CD14-positive monocyte (primary cell): Measurements from ENCODE around the gene CACNA2D2. TPM values are rescaled to one million over a fixed set of nuclear protein-coding genes. Genes with fewer than 3 reads are reported as not detected.

Source experiments
- DNase-seq, 3 donors: peaks; one replicate each; pipeline ENCODE4 v3.0.0-alpha.2; 2011 to 2022
- H2AFZ ChIP-seq: 2 replicates; pipeline ENCODE4 v1.6.0; 2012; ENCODE audit warnings: mild to moderate bottlenecking, low read depth, low read length, inconsistent platforms; ENCODE audit not compliant: insufficient read depth, poor library complexity, severe bottlenecking
- H3K27ac ChIP-seq, 2 donors: 1 replicate in 1 of 2; 2 replicates in 1 of 2; pipeline ENCODE4 v1.5.1; 2012 to 2013; ENCODE audit warnings: low read length in 2 of 2, control low read depth in 1 of 2, inconsistent platforms in 1 of 2, low read depth in 1 of 2, mild to moderate bottlenecking in 1 of 2
- H3K27me3 ChIP-seq, 2 donors: one replicate each; pipeline versions ENCODE4 v1.6.0 to v1.6.1; 2011 to 2013; ENCODE audit warnings: low read length in 2 of 2; ENCODE audit not compliant: control insufficient read depth in 2 of 2, insufficient read depth in 2 of 2
- H3K36me3 ChIP-seq, 2 donors: replicated peaks in 1 of 2; 1 replicate in 1 of 2; 2 replicates in 1 of 2; pipeline versions ENCODE4 v1.5.1 to v1.6.1; 2012 to 2013; ENCODE audit warnings: low read length in 2 of 2, control low read depth in 1 of 2, inconsistent platforms in 1 of 2, mild to moderate bottlenecking in 1 of 2; ENCODE audit not compliant: insufficient read depth in 2 of 2, control insufficient read depth in 1 of 2
- H3K4me1 ChIP-seq, 2 donors: 1 replicate in 1 of 2; 2 replicates in 1 of 2; pipeline versions ENCODE4 v1.5.1 to v1.6.1; 2012 to 2013; ENCODE audit warnings: low read length in 2 of 2, control low read depth in 1 of 2, inconsistent platforms in 1 of 2, mild to moderate bottlenecking in 1 of 2, moderate library complexity in 1 of 2; ENCODE audit not compliant: insufficient read depth in 2 of 2, control insufficient read depth in 1 of 2
- H3K4me2 ChIP-seq: replicated peaks from 2 replicates; pipeline ENCODE3; 2012; ENCODE audit warnings: low read length, moderate library complexity, mild to moderate bottlenecking; ENCODE audit not compliant: poor library complexity, severe bottlenecking; ENCODE audit errors: extremely low read depth
- H3K4me3 ChIP-seq, 3 experiments: fragments of 200-600 bp in 1 of 3; sonication (generic) in 1 of 3; replicated peaks in 1 of 3; 1 replicate in 2 of 3; 2 replicates in 1 of 3; pipeline ENCODE4 v1.5.1; 2011 to 2013; ENCODE audit warnings: low read length in 3 of 3, mild to moderate bottlenecking in 3 of 3, control low read depth in 2 of 3, low read depth in 2 of 3, inconsistent platforms in 1 of 3, moderate library complexity in 1 of 3
- H3K79me2 ChIP-seq: 2 replicates; pipeline ENCODE4 v1.6.0; 2012; ENCODE audit warnings: mild to moderate bottlenecking, control low read depth, inconsistent platforms, low read length, moderate library complexity; ENCODE audit not compliant: insufficient read depth
- H3K9ac ChIP-seq: 2 replicates; pipeline ENCODE4 v1.6.0; 2017; ENCODE audit warnings: low read length, mild to moderate bottlenecking; ENCODE audit not compliant: insufficient read depth, poor library complexity, severe bottlenecking
- H3K9me3 ChIP-seq, 2 donors: replicated peaks in 1 of 2; 1 replicate in 1 of 2; 2 replicates in 1 of 2; pipeline versions ENCODE4 v1.5.1 to v1.6.1; 2012 to 2013; ENCODE audit warnings: low read length in 2 of 2, control low read depth in 1 of 2; ENCODE audit not compliant: control insufficient read depth in 1 of 2, insufficient read depth in 1 of 2
- H4K20me1 ChIP-seq: 2 replicates; pipeline ENCODE4 v1.6.0; 2012; ENCODE audit warnings: mild to moderate bottlenecking, low read length, control low read depth, moderate library complexity; ENCODE audit not compliant: insufficient read depth
- H3K27ac Mint-ChIP-seq, 7 donors: one replicate each; pipeline ENCODE4 v1.8.0; 2020; ENCODE audit warnings: mild to moderate bottlenecking in 7 of 7, mixed read lengths in 7 of 7, moderate library complexity in 6 of 7, inconsistent platforms in 2 of 7
- H3K27me3 Mint-ChIP-seq, 3 donors: one replicate each; pipeline ENCODE4 v1.8.0; 2021 to 2022; ENCODE audit warnings: low read depth in 3 of 3, mild to moderate bottlenecking in 3 of 3, mixed read lengths in 3 of 3, moderate library complexity in 3 of 3, inconsistent platforms in 1 of 3
- H3K36me3 Mint-ChIP-seq, 2 donors: one replicate each; pipeline ENCODE4 v1.8.0; 2020; ENCODE audit warnings: mixed read lengths in 2 of 2, inconsistent platforms in 1 of 2, mild to moderate bottlenecking in 1 of 2
- H3K4me1 Mint-ChIP-seq: one replicate; pipeline ENCODE4 v1.8.0; 2020; ENCODE audit warnings: mild to moderate bottlenecking, mixed read lengths
- H3K4me3 Mint-ChIP-seq, 2 donors: one replicate each; pipeline ENCODE4 v1.8.0; 2020; ENCODE audit warnings: mild to moderate bottlenecking in 2 of 2, mixed read lengths in 2 of 2, moderate library complexity in 1 of 2
- H3K9me3 Mint-ChIP-seq, 7 donors: one replicate each; pipeline ENCODE4 v1.8.0; 2020 to 2022; ENCODE audit warnings: mixed read lengths in 7 of 7, mild to moderate bottlenecking in 6 of 7, moderate library complexity in 6 of 7, inconsistent platforms in 2 of 7
- WGBS: methylation state at CpG from one replicate; pipeline ENCODE4 v1.1.5; 2013; ENCODE audit warnings: missing lambda C conversion rate; ENCODE audit not compliant: insufficient coverage; 5-methylcytosine and 5-hydroxymethylcytosine counted together
- intact Hi-C, 2 donors: fragments of 100-400 bp; cut with micrococcal nuclease; formaldehyde crosslinking; loops; one replicate each; pipeline versions ENCODE4 v1.15.0 to v1.15.1; 2023
- polyA plus RNA-seq, 3 donors: library from polyadenylated mRNA; depleted of rRNA in 1 of 3; unstranded in 2 of 3; stranded (reverse) in 1 of 3; fragments of 300-500 nt in 2 of 3; fragments of >200 nt in 1 of 3; fragmentation: Illumina TruSeq in 2 of 3; gene quantifications; 1 replicate in 2 of 3; 2 replicates in 1 of 3; pipeline ENCODE4 v1.2.3, GENCODE V29; 2012 to 2021
- TF ChIP-seq, protein P1 (sequence below): fragments of 200-600 bp; IDR thresholded peaks from one replicate; pipeline ENCODE4 v1.8.0; 2022; ENCODE audit warnings: antibody characterized with exemption, mild to moderate bottlenecking

CACNA2D2 gene
- polyA plus RNA-seq, 3 donors: 0.09 to 0.16 TPM; not detected in 1

DNA sequence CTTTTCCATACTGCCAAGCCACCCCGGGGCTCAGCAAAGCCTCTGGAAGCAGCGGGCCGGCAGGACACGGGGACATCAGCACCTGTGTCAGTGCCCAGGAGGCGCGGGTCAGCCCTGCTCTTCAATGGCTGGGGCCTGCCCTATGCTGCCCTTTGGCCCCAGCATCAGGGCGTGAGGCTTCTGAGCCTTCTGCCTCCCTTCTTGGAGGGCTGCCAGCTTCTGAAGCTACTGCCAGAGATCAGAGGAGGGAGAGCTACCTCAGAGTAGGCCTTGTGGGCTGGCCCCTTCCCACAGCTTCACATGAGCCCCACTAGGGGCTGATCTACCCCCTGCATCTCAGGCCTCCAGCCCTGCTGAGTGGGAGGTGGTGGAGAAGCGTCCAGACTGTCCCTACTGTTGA lies 131.1 kb downstream of the CACNA2D2 start:
- Histone ChIP-seq H3K9ac (no peak overlapping the region), H3K9me3 (no peaks in the 10 kb centered on the region), H3K4me1 (no peaks in the 10 kb centered on the region), H3K27me3 (no peaks in the 10 kb centered on the region), H3K27ac (no peak overlapping the region), H2AFZ (no peak overlapping the region), H3K79me2 (no peaks in the 10 kb centered on the region), H3K4me3 (no peak overlapping the region), H3K36me3 (no peaks in the 10 kb centered on the region), H3K4me2 (no peak overlapping the region), H4K20me1 (no peaks in the 10 kb centered on the region)
- H3K27me3 Mint-ChIP-seq: peaks cover 5 to 6% (median 5%) of the 10 kb centered on the region in 3 donors
- WGBS: 83% methylated on average over 8 of the region's 8 CpGs
- intact Hi-C loops: no loop called here
- H3K27ac Mint-ChIP-seq: peak overlapping the region in 1 of 7 donors; percentile 42
- no peak overlapping the region for H3K4me3 Mint-ChIP-seq
- H3K36me3 Mint-ChIP-seq: no peaks in the 10 kb centered on the region
- DNase-seq: no peak
- H3K9me3 Mint-ChIP-seq: no peaks in the 10 kb centered on the region
- TF ChIP-seq, protein P1, sequence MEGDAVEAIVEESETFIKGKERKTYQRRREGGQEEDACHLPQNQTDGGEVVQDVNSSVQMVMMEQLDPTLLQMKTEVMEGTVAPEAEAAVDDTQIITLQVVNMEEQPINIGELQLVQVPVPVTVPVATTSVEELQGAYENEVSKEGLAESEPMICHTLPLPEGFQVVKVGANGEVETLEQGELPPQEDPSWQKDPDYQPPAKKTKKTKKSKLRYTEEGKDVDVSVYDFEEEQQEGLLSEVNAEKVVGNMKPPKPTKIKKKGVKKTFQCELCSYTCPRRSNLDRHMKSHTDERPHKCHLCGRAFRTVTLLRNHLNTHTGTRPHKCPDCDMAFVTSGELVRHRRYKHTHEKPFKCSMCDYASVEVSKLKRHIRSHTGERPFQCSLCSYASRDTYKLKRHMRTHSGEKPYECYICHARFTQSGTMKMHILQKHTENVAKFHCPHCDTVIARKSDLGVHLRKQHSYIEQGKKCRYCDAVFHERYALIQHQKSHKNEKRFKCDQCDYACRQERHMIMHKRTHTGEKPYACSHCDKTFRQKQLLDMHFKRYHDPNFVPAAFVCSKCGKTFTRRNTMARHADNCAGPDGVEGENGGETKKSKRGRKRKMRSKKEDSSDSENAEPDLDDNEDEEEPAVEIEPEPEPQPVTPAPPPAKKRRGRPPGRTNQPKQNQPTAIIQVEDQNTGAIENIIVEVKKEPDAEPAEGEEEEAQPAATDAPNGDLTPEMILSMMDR: no peak
- H3K4me1 Mint-ChIP-seq: no peaks in the 10 kb centered on the region

DNA sequence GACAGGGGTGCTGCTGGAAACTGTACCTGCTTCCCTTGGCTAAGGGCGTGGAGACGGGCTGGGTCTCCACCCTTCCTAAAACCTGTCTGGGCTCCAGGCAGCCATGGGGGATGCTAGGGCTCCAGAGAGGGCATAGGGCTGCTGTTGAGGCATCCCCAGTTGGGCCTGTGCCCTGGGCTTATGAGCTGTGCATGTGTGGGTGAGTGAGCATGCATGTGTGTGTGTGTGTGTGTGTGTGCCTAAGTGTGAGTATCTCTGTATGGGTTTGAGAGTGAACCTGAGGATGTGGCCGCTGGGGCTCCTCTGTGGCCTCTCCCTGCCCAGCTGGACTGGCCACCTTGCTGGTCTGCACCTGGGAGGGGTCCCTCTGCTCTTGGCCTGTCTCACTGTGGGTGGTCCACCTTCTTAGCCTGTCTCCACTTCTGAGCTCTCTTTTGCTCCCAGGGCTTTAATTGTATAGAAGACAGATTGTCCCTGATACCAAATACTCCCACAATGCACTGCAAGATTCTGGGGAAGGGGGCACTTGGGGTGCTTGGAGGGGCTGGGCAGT lies 132.2 kb downstream of the CACNA2D2 start:
- no peak overlapping the region for H3K9ac ChIP-seq

More for the DNA sequence above, 132.2 kb downstream of the CACNA2D2 start:
- 88% methylated on average over 3 of the region's 3 CpGs for WGBS
- H3K9me3 ChIP-seq: no peaks in the 10 kb centered on the region
- H3K27me3 ChIP-seq: no peaks in the 10 kb centered on the region
- H3K79me2 ChIP-seq: no peaks in the 10 kb centered on the region
- H3K36me3 ChIP-seq: no peaks in the 10 kb centered on the region
- H4K20me1 ChIP-seq: no peaks in the 10 kb centered on the region
- H3K4me3 ChIP-seq: no peak overlapping the region
- no peaks in the 10 kb centered on the region for H3K4me1 ChIP-seq
- no peak overlapping the region for H3K4me3 Mint-ChIP-seq
- no peak for DNase-seq
- H2AFZ ChIP-seq: no peak overlapping the region
- no peaks in the 10 kb centered on the region for H3K9me3 Mint-ChIP-seq
- H3K27ac Mint-ChIP-seq: no peak overlapping the region
- H3K36me3 Mint-ChIP-seq: no peaks in the 10 kb centered on the region
- TF ChIP-seq, protein P1: no peak
- no peaks in the 10 kb centered on the region for H3K4me1 Mint-ChIP-seq
- intact Hi-C loops: no loop called here
- H3K27me3 Mint-ChIP-seq: peaks cover 5 to 12% (median 8%) of the 10 kb centered on the region in 3 donors
- H3K4me2 ChIP-seq: no peak overlapping the region
- H3K27ac ChIP-seq: no peak overlapping the region
